Erythroblast (primary cell): ENCODE measurements around the gene KIN.

ENCODE experiments used
- DNase-seq, 2 experiments: peaks; one replicate each; lab custom pipeline; 2025; lab: John Stamatoyannopoulos, UW
- GATA1 ChIP-seq: IDR thresholded peaks from 2 replicates; pipeline ENCODE4 v1.6.1; 2011; ENCODE audit warnings: low read depth, mild to moderate bottlenecking, control low read depth, low read length, moderate library complexity
- POLR2A ChIP-seq: IDR thresholded peaks from 2 replicates; pipeline ENCODE4 v1.6.1; 2011; ENCODE audit warnings: mild to moderate bottlenecking, low read length

KIN gene

DNA sequence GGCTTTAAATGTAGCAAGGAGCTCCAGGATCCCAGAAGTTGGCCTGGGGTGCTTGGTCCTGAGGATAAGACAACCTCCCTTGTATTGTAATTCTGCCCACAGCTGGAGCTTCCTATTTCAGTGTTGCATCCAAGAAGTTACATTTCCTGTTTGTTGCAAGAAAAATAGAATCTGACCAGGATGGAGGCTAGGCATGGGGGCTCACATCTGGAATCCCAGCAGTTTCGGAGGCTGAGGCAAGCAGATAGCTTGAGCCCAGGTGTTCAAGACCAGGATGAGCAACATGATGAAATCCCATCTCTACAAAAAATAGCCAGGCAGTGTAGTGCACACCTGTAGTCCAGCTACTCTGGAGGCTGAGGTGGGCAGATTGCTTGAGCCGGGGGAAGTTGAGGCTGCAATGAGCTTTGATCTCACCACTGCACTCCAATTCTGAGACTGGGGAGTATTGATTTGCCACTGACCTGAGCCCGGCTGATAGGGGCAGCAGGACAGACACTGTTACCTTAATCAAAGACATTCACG is 85.4 kb downstream of the KIN start:
- no peak for DNase-seq
- TF ChIP-seq GATA1 (no peak), POLR2A (no peak)

DNA sequence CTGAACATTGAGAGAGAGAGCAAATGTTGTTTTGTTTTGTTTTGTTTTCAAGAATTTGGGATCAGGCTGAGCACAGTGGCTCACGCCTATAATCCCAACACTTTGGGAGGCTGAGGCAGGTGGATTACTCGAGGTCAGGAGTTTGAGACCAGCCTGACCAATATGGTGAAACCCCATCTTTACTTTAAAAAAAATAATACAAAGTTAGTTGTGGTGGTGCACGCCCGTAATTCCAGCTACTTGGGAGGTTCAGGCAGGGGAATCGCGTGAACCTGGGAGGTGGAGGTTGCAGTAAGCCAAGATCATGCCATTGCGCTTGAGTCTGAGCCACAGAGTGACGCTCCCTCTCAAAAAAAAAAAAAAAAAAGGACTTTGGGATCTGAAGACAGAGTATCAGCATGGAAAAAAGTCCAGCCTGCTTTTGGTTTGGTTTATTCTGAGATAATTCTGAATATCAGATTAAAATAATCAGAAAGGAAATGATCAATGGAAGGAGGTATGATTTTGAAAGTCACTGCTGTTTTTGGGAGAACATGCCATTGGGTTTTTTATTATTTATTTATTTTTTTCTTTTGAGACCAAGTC is 86.5 kb downstream of the KIN start:
- TF ChIP-seq POLR2A: no peak
- no peak for TF ChIP-seq GATA1
- no peak for DNase-seq
